K562 (cell line): Measurements from ENCODE around the gene NRF1. TPM values are rescaled to one million over a fixed set of nuclear protein-coding genes. Genes with fewer than 3 reads are reported as not detected.

ENCODE experiments used
- ATAC-seq: fragments of 200-7000 bp; cut with Tn5 transposase; 3 replicates; pipeline ENCODE4 v1.9.1; 2020; ENCODE audit warnings: moderate library complexity
- BruUV-seq: library from RNA; stranded (reverse); fragments of 400-500 nt; replicated peaks from 2 replicates; lab custom pipeline; 2021; lab: Mats Ljungman, UMichigan
- CTCF ChIA-PET: fragments of 300-600 bp; formaldehyde crosslinking; extraction: SDS; loops from one replicate; lab custom pipeline; 2021; ENCODE audit warnings: low intra/inter-chr PET ratio; lab: Yijun Ruan, JAX
- POLR2A ChIA-PET: fragments of 300-600, 350-650 bp; sonication (Branson Sonifier 250); formaldehyde crosslinking; extraction: SDS; loops from one replicate; lab custom pipeline; 2021; ENCODE audit warnings: antibody characterized with exemption, inconsistent platforms; lab: Yijun Ruan, JAX
- DNase-seq, 4 experiments: peaks; one replicate each; pipeline versions ENCODE4 v3.0.0 to v3.0.0-alpha.2; 2011 to 2018; ENCODE audit warnings: low spot score in 3 of 4, mixed read lengths in 3 of 4; ENCODE audit errors: extremely low read depth in 1 of 4
- FAIRE-seq: peaks from 2 replicates; lab custom pipeline; 2011; peaks lifted over from hg19 to GRCh38; lab: Jason Lieb, UNC
- H2AFZ ChIP-seq: 2 replicates; pipeline ENCODE4 v1.6.0; 2011; ENCODE audit warnings: low read depth, low read length, control low read depth, inconsistent platforms
- H3K27ac ChIP-seq: fragments of 200-600 bp; 3 replicates; pipeline ENCODE4 v1.8.0; 2011; ENCODE audit warnings: low read depth, mild to moderate bottlenecking, control low read depth, inconsistent platforms, low read length, moderate library complexity, mixed read lengths; ENCODE audit errors: extremely low read depth
- H3K27me3 ChIP-seq, 2 experiments: fragments of 300-600 bp in 1 of 2; 2 replicates in 1 of 2; 3 replicates in 1 of 2; pipeline versions ENCODE4 v1.6.0 to v1.8.0; 2011; ENCODE audit warnings: inconsistent platforms in 2 of 2, low read length in 2 of 2, mild to moderate bottlenecking in 1 of 2, mixed read lengths in 1 of 2, moderate library complexity in 1 of 2; ENCODE audit not compliant: control insufficient read depth in 2 of 2, insufficient read depth in 2 of 2
- H3K36me3 ChIP-seq: fragments of 300-600 bp; 3 replicates; pipeline ENCODE4 v1.8.0; 2011; ENCODE audit warnings: mild to moderate bottlenecking, low read length, inconsistent platforms; ENCODE audit not compliant: control insufficient read depth, insufficient read depth
- H3K4me1 ChIP-seq, 2 experiments: fragments of 200-600 bp in 1 of 2; replicated peaks in 1 of 2; 2 replicates in 1 of 2; 3 replicates in 1 of 2; pipeline versions ENCODE4 v1.5.1 to v1.8.0; 2011; ENCODE audit warnings: inconsistent platforms in 2 of 2, low read length in 2 of 2, mild to moderate bottlenecking in 1 of 2, mixed read lengths in 1 of 2, moderate library complexity in 1 of 2; ENCODE audit not compliant: control insufficient read depth in 2 of 2, insufficient read depth in 2 of 2
- H3K4me2 ChIP-seq: 2 replicates; pipeline ENCODE4 v1.6.1; 2011; ENCODE audit warnings: low read length, control low read depth, inconsistent platforms, mixed read lengths; ENCODE audit not compliant: insufficient read depth
- H3K4me3 ChIP-seq: fragments of 200-600 bp; sonication (generic), shearing (Covaris generic); 2 replicates; pipeline ENCODE4 v1.5.1; 2016; ENCODE audit warnings: control low read depth, inconsistent platforms
- H3K79me2 ChIP-seq: fragments of 200-600 bp; 3 replicates; pipeline ENCODE4 v1.8.0; 2011; ENCODE audit warnings: low read length, inconsistent platforms; ENCODE audit not compliant: control insufficient read depth, insufficient read depth
- H3K9ac ChIP-seq, 2 experiments: 2 replicates each; pipeline versions ENCODE4 v1.6.0 to v1.6.1; 2011; ENCODE audit warnings: low read depth in 2 of 2, low read length in 2 of 2, control low read depth in 1 of 2, inconsistent platforms in 1 of 2, mild to moderate bottlenecking in 1 of 2, mixed read lengths in 1 of 2; ENCODE audit not compliant: insufficient read depth in 1 of 2
- H3K9me1 ChIP-seq: one replicate; pipeline ENCODE4 v1.6.0; 2011; ENCODE audit warnings: inconsistent platforms, mild to moderate bottlenecking, low read length, moderate library complexity; ENCODE audit not compliant: control insufficient read depth, insufficient read depth
- H3K9me3 ChIP-seq: replicated peaks from 2 replicates; pipeline ENCODE4 v1.5.1; 2011; ENCODE audit warnings: low read depth, low read length, inconsistent platforms; ENCODE audit not compliant: control insufficient read depth, insufficient read depth
- H4K20me1 ChIP-seq: replicated peaks from 2 replicates; pipeline ENCODE4 v1.6.1; 2011; ENCODE audit warnings: low read length, inconsistent platforms, mixed read lengths; ENCODE audit not compliant: control insufficient read depth, insufficient read depth
- FOXA3 ChIP-seq, 2 experiments: fragments of 450-650 bp in 1 of 2; sonication (generic) in 1 of 2; formaldehyde crosslinking; IDR thresholded peaks in 1 of 2; conservative IDR thresholded peaks in 1 of 2; 2 replicates each; pipeline versions ENCODE4 v1.4.0 to v1.8.0; 2020 to 2022; ENCODE audit warnings: mild to moderate bottlenecking in 2 of 2, missing genetic modification reagents in 1 of 2
- IRF2 ChIP-seq: sonication (generic); formaldehyde crosslinking; IDR thresholded peaks from 2 replicates; pipeline ENCODE4 v1.8.1; 2022; ENCODE audit warnings: mild to moderate bottlenecking, missing genetic modification reagents
- NCOA2 ChIP-seq, 2 experiments: fragments of 450-650 bp; IDR thresholded peaks; 2 replicates each; pipeline ENCODE4 v1.6.1; 2018; ENCODE audit warnings: mild to moderate bottlenecking in 2 of 2, moderate library complexity in 1 of 2; ENCODE audit not compliant: partially characterized antibody in 2 of 2
- PURB ChIP-seq: sonication (generic); formaldehyde crosslinking; IDR thresholded peaks from 2 replicates; pipeline ENCODE4 v1.9.0; 2021; ENCODE audit warnings: low read depth, mild to moderate bottlenecking, missing genetic modification reagents
- WGBS: fragments of 100-300 bp; shearing (Covaris generic); methylation state at CpG from one replicate; pipeline ENCODE4 v1.1.6; 2016; ENCODE audit warnings: low coverage, mixed read lengths; ENCODE audit not compliant: insufficient coverage; ENCODE audit errors: missing lambda C conversion rate; 5-methylcytosine and 5-hydroxymethylcytosine counted together
- in situ Hi-C: fragments of 300-500 bp; cut with MboI; formaldehyde crosslinking; loops from 4 replicates; pipeline ENCODE4 v1.15.0; 2018; ENCODE audit warnings: inconsistent platforms, mixed read lengths
- intact Hi-C: fragments of 100-400 bp; cut with micrococcal nuclease; formaldehyde crosslinking; loops from 2 replicates; pipeline ENCODE4 v1.14.2; 2022
- polyA plus RNA-seq, 8 experiments: library from polyadenylated mRNA; depleted of rRNA in 4 of 8; stranded (reverse) in 5 of 8; unstranded in 3 of 8; fragments of >200 nt; fragmentation: Nextera tagmentation in 2 of 8; fragmentation: Illumina TruSeq in 1 of 8; extraction: Ambion mirVana in 2 of 8; extraction: Trizol in 1 of 8; gene quantifications; 2 replicates each; pipeline versions ENCODE4 v1.2.1 to v1.2.3, GENCODE V29; 2011 to 2014; ENCODE audit warnings: inconsistent platforms in 1 of 8, missing spikeins in 1 of 8
- total RNA-seq, 7 experiments: library from RNA; depleted of rRNA in 6 of 7; stranded (reverse); fragments of >200 nt in 6 of 7; fragmentation: Illumina TruSeq in 2 of 7; extraction: Trizol in 2 of 7; gene quantifications; 2 replicates each; pipeline versions ENCODE4 v1.2.1 to v1.2.3, GENCODE V29; 2011 to 2021; ENCODE audit warnings: low replicate concordance in 1 of 7
- TF ChIP-seq, protein P1 (sequence below): sonication (generic); formaldehyde crosslinking; IDR thresholded peaks from 2 replicates; pipeline ENCODE4 v1.8.0; 2022; ENCODE audit warnings: mild to moderate bottlenecking, missing genetic modification reagents

NRF1 gene
- total and polyA plus RNA-seq, 9 of the 15 experiments (the other 6 are each of a cell fraction or from before 2014, with no cell fraction given) = 8.6 to 28.8 (median 20.3) TPM

DNA sequence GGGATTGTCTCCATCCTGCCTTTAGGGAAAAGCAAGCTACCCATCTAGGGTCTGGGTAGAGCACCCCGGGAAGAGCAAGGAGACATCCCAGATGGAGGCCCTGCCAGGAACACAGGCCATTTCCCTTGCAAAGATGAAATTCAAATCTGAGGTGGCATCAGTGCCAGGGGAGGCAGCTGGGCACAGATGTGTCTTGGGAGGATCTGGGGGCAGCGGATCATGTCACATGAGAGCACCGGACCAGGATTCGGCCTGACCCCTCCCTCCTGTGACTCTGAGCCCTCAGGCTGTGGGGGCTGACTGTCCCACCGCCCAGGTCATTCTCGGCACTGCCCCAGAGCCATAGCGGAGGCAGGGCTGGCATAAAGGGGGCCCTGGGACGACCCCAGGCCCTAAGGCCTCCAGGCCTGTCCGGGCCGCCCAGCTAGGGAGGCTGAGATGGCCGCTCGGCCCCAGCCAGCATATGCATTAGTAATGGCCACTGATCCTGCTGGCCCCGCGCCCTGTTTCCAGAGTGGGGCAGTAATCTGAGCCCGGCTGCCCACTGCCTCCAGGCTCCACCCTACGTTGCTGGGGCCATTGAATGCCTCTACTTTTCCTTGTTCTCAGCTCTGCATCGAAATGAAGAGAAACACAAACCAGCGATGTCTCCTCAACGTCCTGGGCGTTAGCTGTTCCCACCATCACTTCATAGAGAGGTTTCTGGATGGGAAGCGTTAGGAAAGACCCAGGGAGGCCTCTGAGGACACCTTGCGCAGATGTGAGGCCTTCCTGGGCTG is 192.8 kb downstream of the NRF1 start:
- FAIRE-seq (no peak), ATAC-seq (no peak)
- Histone ChIP-seq H2AFZ (no peak overlapping the region), H3K9me3 (no peaks in the 10 kb centered on the region), H3K4me3 (no peak overlapping the region), H3K9me1 (no peaks in the 10 kb centered on the region), H4K20me1 (no peaks in the 10 kb centered on the region)
- 64% methylated on average over 21 of the region's 22 CpGs for WGBS
- POLR2A ChIA-PET = interaction anchor here (0.8 to 1.3 kb wide), 3 partner anchors 12 to 14 kb away, joined by 3 to 4 read pairs (median 4); no protein-coding TSS in a partner anchor
- TF ChIP-seq, protein P1, sequence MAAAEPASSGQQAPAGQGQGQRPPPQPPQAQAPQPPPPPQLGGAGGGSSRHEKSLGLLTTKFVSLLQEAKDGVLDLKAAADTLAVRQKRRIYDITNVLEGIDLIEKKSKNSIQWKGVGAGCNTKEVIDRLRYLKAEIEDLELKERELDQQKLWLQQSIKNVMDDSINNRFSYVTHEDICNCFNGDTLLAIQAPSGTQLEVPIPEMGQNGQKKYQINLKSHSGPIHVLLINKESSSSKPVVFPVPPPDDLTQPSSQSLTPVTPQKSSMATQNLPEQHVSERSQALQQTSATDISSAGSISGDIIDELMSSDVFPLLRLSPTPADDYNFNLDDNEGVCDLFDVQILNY = no peak
- TF ChIP-seq NCOA2 (IDR thresholded peaks at IDR 0.05; ENCODE audit: partially characterized antibody in 2 of 2) (no peak), PURB (CRISPR knock-in tag) (no peak), IRF2 (CRISPR knock-in tag) (0 out of 2 replicates have a peak, but pooled peaks have one; percentile 49), FOXA3 (CRISPR knock-in tag; conservative IDR thresholded peaks at IDR 0.05 in 1 of 2, IDR thresholded peaks at IDR 0.05 in 1 of 2) (0 out of 4 replicates have a peak, but pooled peaks of 1 of the 2 experiments have one; percentile 56)
- TF ChIP-seq, all 486 proteins: peak for 2
- Histone ChIP-seq H3K4me1 (peaks cover 4 to 23% of the 10 kb centered on the region in 2 experiments; a peak in 3 of 5 replicates), H3K4me2 (no peak overlapping the region), H3K27ac (no peak overlapping the region), H3K79me2 (no peaks in the 10 kb centered on the region), H3K36me3 (no peaks in the 10 kb centered on the region), H3K27me3 (no peaks in the 10 kb centered on the region), H3K9ac (peak overlapping the region in 1 of 2 experiments; percentile 53; a peak in 1 of 4 replicates)
- intact Hi-C loops = no loop called here
- CTCF ChIA-PET = no interaction called here
- BruUV-seq = no TSS peak
- in situ Hi-C loops = no loop called here
- peak in 1 of 4 experiments; percentile 10 for DNase-seq
